Gastroesophageal sphincter (tissue), 4 donors: Measurements from ENCODE around the gene SSBP4. TPM values are rescaled to one million over a fixed set of nuclear protein-coding genes. Genes with fewer than 3 reads are reported as not detected.

Experiments
- ATAC-seq: fragments of 150-250 bp; one replicate; pipeline ENCODE4 v1.9.1; 2016; ENCODE audit warnings: mild to moderate bottlenecking, moderate library complexity
- H3K27ac ChIP-seq, 4 donors: fragments of 200-600 bp; sonication (generic) in 3 of 4; 1 replicate in 3 of 4; 2 replicates in 1 of 4; pipeline ENCODE4 v1.5.1; 2016 to 2019
- H3K27me3 ChIP-seq: fragments of 200-600 bp; sonication (generic); one replicate; pipeline ENCODE4 v1.5.1; 2019
- H3K36me3 ChIP-seq, 2 donors: fragments of 200-600 bp; sonication (generic); one replicate each; pipeline ENCODE4 v1.5.1; 2019; ENCODE audit warnings: control low read depth in 1 of 2
- H3K4me1 ChIP-seq, 3 donors: fragments of 200-600 bp; sonication (generic); 1 replicate in 2 of 3; 2 replicates in 1 of 3; pipeline ENCODE4 v1.5.1; 2016 to 2019; ENCODE audit warnings: control low read depth in 2 of 3
- H3K4me3 ChIP-seq, 2 donors: fragments of 200-600 bp; sonication (generic); one replicate each; pipeline ENCODE4 v1.5.1; 2019; ENCODE audit warnings: mild to moderate bottlenecking in 1 of 2, moderate library complexity in 1 of 2
- H3K9me3 ChIP-seq, 3 donors: fragments of 200-600 bp; sonication (generic); one replicate each; pipeline ENCODE4 v1.5.1; 2017 to 2019; ENCODE audit warnings: control low read depth in 2 of 3
- EP300 ChIP-seq: sonication (generic); formaldehyde crosslinking; IDR thresholded peaks from one replicate; pipeline ENCODE4 v1.6.1; 2017; ENCODE audit warnings: antibody characterized with exemption, mild to moderate bottlenecking
- POLR2A ChIP-seq, 2 donors: fragments of 450-650 bp; IDR thresholded peaks; one replicate each; pipeline ENCODE4 v1.6.1; 2017; ENCODE audit warnings: antibody characterized with exemption in 2 of 2, mild to moderate bottlenecking in 2 of 2, moderate library complexity in 1 of 2
- POLR2AphosphoS5 ChIP-seq: sonication (generic); formaldehyde crosslinking; IDR thresholded peaks from one replicate; pipeline ENCODE4 v1.6.1; 2017; ENCODE audit warnings: antibody characterized with exemption
- WGBS, 2 donors: methylation state at CpG; one replicate each; pipeline ENCODE4 v1.1.5; 2018; ENCODE audit warnings: low coverage in 1 of 2; 5-methylcytosine and 5-hydroxymethylcytosine counted together
- total RNA-seq, 4 donors: library from RNA; depleted of rRNA; stranded (reverse); fragments of >200 nt; gene quantifications; one replicate each; pipeline ENCODE4 v1.1.0, GENCODE V29; 2016
- TF ChIP-seq, protein P1 (sequence below), 4 experiments: fragments of 200-600 bp in 2 of 4; fragments of 450-650 bp in 2 of 4; sonication (generic) in 1 of 4; IDR thresholded peaks; one replicate each; pipeline ENCODE4 v1.5.1; 2017 to 2019; ENCODE audit warnings: antibody characterized with exemption in 4 of 4, mild to moderate bottlenecking in 2 of 4, moderate library complexity in 2 of 4

The SSBP4 gene
- total RNA-seq, 4 donors from 2014 or later: 58.4 to 76.2 (median 61.3) TPM

DNA sequence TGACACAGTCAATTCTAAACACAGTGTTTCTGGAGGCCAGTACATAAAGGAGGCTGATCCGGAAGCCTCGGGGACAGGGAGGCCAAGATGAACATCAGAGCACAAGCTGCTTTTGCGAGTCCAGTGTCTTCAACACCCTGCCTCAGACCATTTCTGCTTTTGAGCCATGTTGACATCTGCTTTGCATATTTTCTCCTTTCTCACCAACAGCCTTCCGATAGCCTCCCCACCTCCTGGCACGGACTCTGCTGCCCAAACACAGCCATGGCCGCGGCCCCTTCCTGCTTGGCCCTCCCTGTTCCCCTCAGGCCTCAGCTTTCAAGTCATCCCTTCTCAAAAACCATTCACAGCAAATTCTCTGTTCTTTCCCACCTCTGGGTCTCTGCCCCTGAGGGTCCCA lies 25.4 kb upstream of the SSBP4 start:
- H3K27ac ChIP-seq: peak overlapping the region in 1 of 4 donors; percentile 43
- H3K36me3 ChIP-seq: no peaks in the 10 kb centered on the region
- H3K27me3 ChIP-seq: peaks cover 29% of the 10 kb centered on the region
- H3K4me3 ChIP-seq: peak overlapping the region in 1 of 2 donors; percentile 18
- TF ChIP-seq POLR2A (IDR thresholded peaks at IDR 0.05) (no peak), EP300 (no peak), POLR2AphosphoS5 (no peak)
- TF ChIP-seq, protein P1, sequence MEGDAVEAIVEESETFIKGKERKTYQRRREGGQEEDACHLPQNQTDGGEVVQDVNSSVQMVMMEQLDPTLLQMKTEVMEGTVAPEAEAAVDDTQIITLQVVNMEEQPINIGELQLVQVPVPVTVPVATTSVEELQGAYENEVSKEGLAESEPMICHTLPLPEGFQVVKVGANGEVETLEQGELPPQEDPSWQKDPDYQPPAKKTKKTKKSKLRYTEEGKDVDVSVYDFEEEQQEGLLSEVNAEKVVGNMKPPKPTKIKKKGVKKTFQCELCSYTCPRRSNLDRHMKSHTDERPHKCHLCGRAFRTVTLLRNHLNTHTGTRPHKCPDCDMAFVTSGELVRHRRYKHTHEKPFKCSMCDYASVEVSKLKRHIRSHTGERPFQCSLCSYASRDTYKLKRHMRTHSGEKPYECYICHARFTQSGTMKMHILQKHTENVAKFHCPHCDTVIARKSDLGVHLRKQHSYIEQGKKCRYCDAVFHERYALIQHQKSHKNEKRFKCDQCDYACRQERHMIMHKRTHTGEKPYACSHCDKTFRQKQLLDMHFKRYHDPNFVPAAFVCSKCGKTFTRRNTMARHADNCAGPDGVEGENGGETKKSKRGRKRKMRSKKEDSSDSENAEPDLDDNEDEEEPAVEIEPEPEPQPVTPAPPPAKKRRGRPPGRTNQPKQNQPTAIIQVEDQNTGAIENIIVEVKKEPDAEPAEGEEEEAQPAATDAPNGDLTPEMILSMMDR (IDR thresholded peaks at IDR 0.05): no peak
- peaks cover 0 to 11% (median 0%) of the 10 kb centered on the region in 3 donors for H3K4me1 ChIP-seq
- no peak for ATAC-seq
- H3K9me3 ChIP-seq: no peaks in the 10 kb centered on the region
- 60 to 74% methylated on average over 7 of the region's 7 CpGs for WGBS, 2 donors

DNA sequence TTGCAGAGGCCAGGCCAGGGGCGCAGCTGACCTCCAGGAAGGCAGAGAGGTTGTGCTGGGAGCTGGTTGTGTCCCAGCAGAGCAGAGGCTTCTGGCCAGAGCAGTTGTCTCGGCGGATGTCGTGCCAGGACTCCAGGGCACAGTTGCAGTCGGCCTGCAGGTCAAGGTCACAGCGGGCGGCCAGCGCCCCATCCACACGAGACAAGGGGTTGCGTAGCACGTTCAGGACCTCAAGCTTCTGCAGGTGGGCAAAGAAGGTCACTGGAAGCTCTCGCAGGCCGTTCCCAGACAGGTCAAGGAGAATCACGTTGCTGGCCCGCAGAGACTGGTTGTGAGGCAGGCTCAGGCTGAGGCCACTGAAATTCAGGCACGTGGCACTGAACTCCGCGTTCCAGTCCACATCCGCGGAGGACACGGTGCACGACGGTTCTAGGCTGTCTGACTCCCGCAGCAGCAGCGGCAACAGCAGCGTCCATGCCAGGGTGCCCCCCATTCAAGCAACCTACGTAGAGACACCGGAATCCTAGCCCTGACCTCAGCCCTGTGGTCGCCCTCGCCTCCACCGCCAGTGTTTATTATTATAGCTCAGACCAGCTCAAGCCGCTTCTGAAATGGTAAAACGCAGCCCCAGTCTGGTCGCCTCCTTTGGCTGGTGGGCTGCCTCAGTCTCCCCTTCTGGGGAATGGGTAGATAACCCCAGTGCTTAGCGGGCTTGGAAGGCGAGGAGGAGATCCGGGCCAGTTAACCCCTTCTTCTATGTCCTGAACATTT lies 22.5 kb upstream of the SSBP4 start:
- Histone ChIP-seq H3K27ac (no peak overlapping the region), H3K4me3 (peak overlapping the region in 1 of 2 donors; percentile 38), H3K36me3 (no peaks in the 10 kb centered on the region), H3K9me3 (no peaks in the 10 kb centered on the region), H3K4me1 (peaks cover 0 to 8% (median 0%) of the 10 kb centered on the region in 3 donors), H3K27me3 (peaks cover 29% of the 10 kb centered on the region)
- 0% methylated on average over 1 of the region's 37 CpGs; no CpG with 5 or more reads in 1 of the 2 donors for WGBS, 2 donors
- TF ChIP-seq POLR2AphosphoS5: no peak
- no peak for TF ChIP-seq EP300
- no peak for TF ChIP-seq POLR2A (IDR thresholded peaks at IDR 0.05)
- TF ChIP-seq, protein P1 (IDR thresholded peaks at IDR 0.05): no peak
- ATAC-seq: no peak

DNA sequence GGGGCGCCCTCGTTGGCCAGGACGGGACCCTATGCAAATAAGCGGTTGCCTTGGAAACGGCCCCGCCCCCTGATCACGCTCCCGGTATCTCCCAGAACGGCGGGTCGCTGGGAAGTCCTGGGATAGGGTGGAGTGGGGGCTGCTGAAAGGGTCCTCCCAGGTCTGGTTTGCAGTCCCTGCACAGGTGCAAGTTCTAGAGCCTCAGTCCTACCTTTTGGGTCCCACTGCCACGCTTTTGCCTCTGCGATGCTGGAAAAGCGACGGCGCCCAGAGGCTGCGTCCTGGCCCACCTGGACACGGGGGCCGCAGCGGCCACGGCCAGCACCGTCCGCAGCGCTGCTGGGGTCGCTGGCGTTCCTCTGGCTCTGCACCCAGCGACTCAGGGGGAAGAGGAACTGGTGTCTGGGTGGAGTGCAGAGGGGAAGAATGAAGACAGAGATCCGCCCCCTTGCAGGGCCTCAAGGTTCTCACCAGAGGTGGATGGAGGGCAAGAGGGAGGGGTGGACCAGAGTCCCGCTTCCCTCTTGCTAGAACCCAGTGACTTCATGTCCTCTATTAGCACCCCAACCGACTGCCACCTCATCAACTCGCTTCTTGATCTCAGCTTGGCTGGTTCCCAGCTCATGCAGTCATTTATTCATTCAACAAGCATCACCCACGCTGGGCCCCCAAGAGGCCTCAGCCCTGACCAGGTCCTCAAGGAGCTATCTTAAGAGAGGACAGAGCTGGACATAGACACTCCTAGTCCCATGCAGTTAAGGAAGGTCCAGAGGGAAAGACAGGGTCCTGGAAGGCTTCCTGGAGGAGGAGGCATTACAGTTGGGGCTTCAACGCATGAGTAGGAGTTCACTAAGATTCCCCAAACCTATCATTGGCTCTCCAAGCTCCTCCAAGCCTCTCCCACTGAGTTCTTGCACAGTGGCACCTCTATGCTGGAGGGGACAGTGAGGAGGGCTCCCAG lies 21.7 kb upstream of the SSBP4 start, which contains the start of gene LRRC25:
Gene LRRC25, minus strand, starts transcription at position 381 of the 961 bp plus-strand sequence. CDS start 659 bp downstream, outside the sequence.
- Histone ChIP-seq H3K4me3 (peak within 1 kb of the TSS in 1 of 2 donors; percentile 38), H3K36me3 (no peaks in the 10 kb centered on the region), H3K27me3 (peaks cover 29% of the 10 kb centered on the region), H3K9me3 (no peaks in the 10 kb centered on the region), H3K27ac (peak within 1 kb of the TSS in 1 of 4 donors; percentile 53), H3K4me1 (peaks cover 0 to 8% (median 0%) of the 10 kb centered on the region in 3 donors)
- peak; percentile 43 to 47 for TF ChIP-seq POLR2A (IDR thresholded peaks at IDR 0.05)
- TF ChIP-seq, protein P1 (IDR thresholded peaks at IDR 0.05): no peak
- ATAC-seq: peak; percentile 56
- WGBS, 2 donors: 20% methylated on average over 10 of the region's 33 CpGs; no CpG with 5 or more reads in 1 of the 2 donors

DNA sequence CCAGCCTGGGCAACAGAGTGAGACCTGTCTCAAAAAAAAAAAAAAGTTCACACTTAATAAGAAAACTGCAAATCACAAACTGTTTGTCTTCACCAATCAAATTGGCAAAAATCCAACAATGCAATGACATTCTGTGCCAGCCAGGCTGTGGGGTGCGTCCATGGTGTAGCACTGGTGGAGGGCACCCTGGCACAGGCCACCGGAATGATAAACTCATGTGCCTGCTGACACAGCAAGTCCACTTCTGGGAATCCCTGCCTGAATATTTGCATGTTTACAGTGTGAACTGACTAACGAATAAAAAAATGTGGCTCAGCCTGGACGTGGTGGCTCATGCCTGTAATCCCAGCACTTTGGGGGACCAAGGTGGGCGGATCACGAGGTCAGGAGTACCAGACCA lies 20.2 kb upstream of the SSBP4 start:
- Histone ChIP-seq H3K9me3 (no peaks in the 10 kb centered on the region), H3K27ac (no peak overlapping the region), H3K4me3 (no peak overlapping the region), H3K27me3 (peaks cover 29% of the 10 kb centered on the region), H3K36me3 (no peaks in the 10 kb centered on the region), H3K4me1 (peaks cover 0 to 8% (median 0%) of the 10 kb centered on the region in 3 donors)
- TF ChIP-seq, protein P1 (IDR thresholded peaks at IDR 0.05): no peak
- TF ChIP-seq POLR2AphosphoS5 (peak; percentile 74), EP300 (no peak)
- 31% methylated on average over 6 of the region's 6 CpGs; no CpG with 5 or more reads in 1 of the 2 donors for WGBS, 2 donors
- ATAC-seq: peak; percentile 52
